ENCODE results near the gene MUC20. TPM values are rescaled to one million over a fixed set of nuclear protein-coding genes. Genes with fewer than 3 reads are reported as not detected.
"Not testable (repeated sequence)": the region's sequence is repeated elsewhere in the genome, so short reads cannot be mapped to it uniquely, and the experiment has no call there.

MUC20 gene
- total RNA-seq, 8 experiments from 2014 or later, result 0.49 to 6.3 (median 1.1) TPM

- in situ Hi-C loops (cut with MboI; ENCODE audit: low pct_unique_long_range_greater_than_20kb in 2 of 9, low sequenced_read_pairs in 9 of 9, unreplicated experiment in 9 of 9), result loop anchor here in 1 of 9 experiments (25.0 kb wide), 1 partner anchor 253 kb away; no protein-coding TSS in a partner anchor
- ATAC-seq (replicated peaks in 6 of 8), result no peak
- no peak overlapping the region for H3K27ac ChIP-seq
- no peak overlapping the region for H3K4me3 ChIP-seq
- WGBS, 10 experiments, result 38 to 89% (median 75%) methylated on average over 1 to 6 of the region's 6 CpGs
- H3K4me1 ChIP-seq (replicated peaks in 1 of 2), result no peaks in the 10 kb centered on the region
These were observed 11.9 kb upstream of the MUC20 start for GRCh38 chr3:195708626-195709481.

- Histone ChIP-seq H3K4me3 (no peak overlapping the region), H3K4me1 (replicated peaks in 1 of 2) (no peaks in the 10 kb centered on the region), H3K27ac (no peak overlapping the region)
- no peak for ATAC-seq (replicated peaks in 6 of 8)
- 63 to 100% (median 87%) methylated on average over 1 to 6 of the region's 6 CpGs; no CpG with 5 or more reads in 1 of the 10 experiments for WGBS, 10 experiments
- in situ Hi-C loops (cut with MboI; ENCODE audit: low pct_unique_long_range_greater_than_20kb in 2 of 9, low sequenced_read_pairs in 9 of 9, unreplicated experiment in 9 of 9), result loop anchor here in 1 of 9 experiments (25.0 kb wide), 1 partner anchor 253 kb away; no protein-coding TSS in a partner anchor
These were observed 11.1 kb upstream of the MUC20 start for GRCh38 chr3:195709676-195710085.

- H3K4me3 ChIP-seq; H3K4me1 ChIP-seq (replicated peaks in 1 of 2); H3K27ac ChIP-seq; ATAC-seq (replicated peaks in 6 of 8): not testable (repeated sequence)
- in situ Hi-C loops (cut with MboI; ENCODE audit: low pct_unique_long_range_greater_than_20kb in 2 of 9, low sequenced_read_pairs in 9 of 9, unreplicated experiment in 9 of 9), result loop anchor here in 1 of 9 experiments (25.0 kb wide), 1 partner anchor 252 kb away; no protein-coding TSS in a partner anchor
- WGBS, 10 experiments, result 60 to 83% (median 77%) methylated on average over 1 to 4 of the region's 6 CpGs; no CpG with 5 or more reads in 4 of the 10 experiments
These were observed 10.5 kb upstream of the MUC20 start for GRCh38 chr3:195710126-195710905.

GRCh38 chr3:195711091-195711812, 9.5 kb upstream of the MUC20 start:
- 37 to 100% (median 74%) methylated on average over 1 to 2 of the region's 2 CpGs; no CpG with 5 or more reads in 4 of the 10 experiments for WGBS, 10 experiments
- in situ Hi-C loops (cut with MboI; ENCODE audit: low pct_unique_long_range_greater_than_20kb in 2 of 9, low sequenced_read_pairs in 9 of 9, unreplicated experiment in 9 of 9), result loop anchor here in 1 of 9 experiments (25.0 kb wide), 1 partner anchor 251 kb away; no protein-coding TSS in a partner anchor
- H3K27ac ChIP-seq; H3K4me3 ChIP-seq; ATAC-seq (replicated peaks in 6 of 8); H3K4me1 ChIP-seq (replicated peaks in 1 of 2): not testable (repeated sequence)

- Histone ChIP-seq H3K27ac (peak overlapping the region in 1 of 2 donors; percentile 53), H3K4me3 (no peak overlapping the region), H3K4me1 (replicated peaks in 1 of 2) (no peaks in the 10 kb centered on the region)
- peak in 1 of 8 experiments; percentile 27 for ATAC-seq (replicated peaks in 6 of 8)
- in situ Hi-C loops (cut with MboI; ENCODE audit: low pct_unique_long_range_greater_than_20kb in 2 of 9, low sequenced_read_pairs in 9 of 9, unreplicated experiment in 9 of 9), result loop anchor here in 1 of 9 experiments (25.0 kb wide), 1 partner anchor 250 kb away; no protein-coding TSS in a partner anchor
- WGBS, 10 experiments, result 55 to 97% (median 80%) methylated on average over 2 to 12 of the region's 12 CpGs; no CpG with 5 or more reads in 1 of the 10 experiments
These were observed 8.8 kb upstream of the MUC20 start for GRCh38 chr3:195711813-195712534.

GRCh38 chr3:195712535-195712910, 8.3 kb upstream of the MUC20 start:
- not testable (repeated sequence) for H3K4me3 ChIP-seq; ATAC-seq (replicated peaks in 6 of 8); H3K4me1 ChIP-seq (replicated peaks in 1 of 2)
- peak overlapping the region in 1 of 2 donors; percentile 53 for H3K27ac ChIP-seq
- WGBS, 10 experiments, result 57 to 100% (median 77%) methylated on average over 2 to 5 of the region's 8 CpGs; no CpG with 5 or more reads in 6 of the 10 experiments
- in situ Hi-C loops (cut with MboI; ENCODE audit: low pct_unique_long_range_greater_than_20kb in 2 of 9, low sequenced_read_pairs in 9 of 9, unreplicated experiment in 9 of 9), result loop anchor here in 1 of 9 experiments (25.0 kb wide), 1 partner anchor 250 kb away; no protein-coding TSS in a partner anchor

- ATAC-seq (replicated peaks in 6 of 8); H3K4me1 ChIP-seq (replicated peaks in 1 of 2); H3K4me3 ChIP-seq; H3K27ac ChIP-seq: not testable (repeated sequence)
- whole genome bisulfite sequencing, 10 experiments, result 20% methylated on average over 1 of the region's 9 CpGs; no CpG with 5 or more reads in 9 of the 10 experiments
- in situ Hi-C loops (cut with MboI; ENCODE audit: low pct_unique_long_range_greater_than_20kb in 2 of 9, low sequenced_read_pairs in 9 of 9, unreplicated experiment in 9 of 9), result loop anchor here in 1 of 9 experiments (25.0 kb wide), 1 partner anchor 249 kb away; no protein-coding TSS in a partner anchor
These were observed 7.6 kb upstream of the MUC20 start for GRCh38 chr3:195713150-195713549.

GRCh38 chr3:195714380-195715011, 6.3 kb upstream of the MUC20 start:
- WGBS, 10 experiments, result 31 to 87% (median 67%) methylated on average over 2 to 6 of the region's 6 CpGs; no CpG with 5 or more reads in 1 of the 10 experiments
- in situ Hi-C loops (cut with MboI; ENCODE audit: low pct_unique_long_range_greater_than_20kb in 2 of 9, low sequenced_read_pairs in 9 of 9, unreplicated experiment in 9 of 9), result loop anchor here in 1 of 9 experiments (25.0 kb wide), 1 partner anchor 248 kb away; no protein-coding TSS in a partner anchor
- peak in 5 of 8 experiments; percentile 10 to 62 (median 31) for ATAC-seq (replicated peaks in 6 of 8)

GRCh38 chr3:195715134-195715533, 5.6 kb upstream of the MUC20 start:
- no peak overlapping the region for H3K4me3 ChIP-seq
- H3K4me1 ChIP-seq (replicated peaks in 1 of 2), result peaks cover 0 to 4% of the 10 kb centered on the region in 2 donors
- in situ Hi-C loops (cut with MboI; ENCODE audit: low pct_unique_long_range_greater_than_20kb in 2 of 9, low sequenced_read_pairs in 9 of 9, unreplicated experiment in 9 of 9), result loop anchor here in 1 of 9 experiments (25.0 kb wide), 1 partner anchor 247 kb away; no protein-coding TSS in a partner anchor
- 29 to 70% (median 67%) methylated on average over 2 to 4 of the region's 4 CpGs for WGBS, 10 experiments
- no peak overlapping the region for H3K27ac ChIP-seq
- no peak for ATAC-seq (replicated peaks in 6 of 8)

More at GRCh38 chr3:195714380-195715011, 6.3 kb upstream of the MUC20 start:
- H3K27ac ChIP-seq, result no peak overlapping the region
- H3K4me1 ChIP-seq (replicated peaks in 1 of 2), result peaks cover 0 to 4% of the 10 kb centered on the region in 2 donors
- H3K4me3 ChIP-seq, result no peak overlapping the region

- Histone ChIP-seq H3K4me1 (replicated peaks in 1 of 2) (peaks cover 0 to 4% of the 10 kb centered on the region in 2 donors), H3K4me3 (no peak overlapping the region), H3K27ac (peak overlapping the region in 1 of 2 donors; percentile 53)
- in situ Hi-C loops (cut with MboI; ENCODE audit: low pct_unique_long_range_greater_than_20kb in 2 of 9, low sequenced_read_pairs in 9 of 9, unreplicated experiment in 9 of 9), result loop anchor here in 1 of 9 experiments (25.0 kb wide), 1 partner anchor 247 kb away; no protein-coding TSS in a partner anchor
- WGBS, 10 experiments, result 59 to 95% (median 81%) methylated on average over 3 to 14 of the region's 14 CpGs
- ATAC-seq (replicated peaks in 6 of 8), result peak in 4 of 8 experiments; percentile 28 to 52 (median 42)
These were observed 5.1 kb upstream of the MUC20 start for GRCh38 chr3:195715583-195716266.
